HL-60/S4 treated with phorbol 12-myristate 13-acetate at 8.2 ng/mL for 4 days and 3 days (cell line): ENCODE results near the gene FIG4.
"Not testable (repeated sequence)": the region's sequence is repeated elsewhere in the genome, so short reads cannot be mapped to it uniquely, and the experiment has no call there.

Experiments
- in situ Hi-C: fragments of 300-500 bp; cut with MboI; formaldehyde crosslinking; loops from 2 replicates; pipeline ENCODE4 v1.15.0; 2022; ENCODE audit warnings: low sequenced_read_pairs

Gene FIG4

GRCh38 chr6:109840796-109841195 is 149.7 kb downstream of the FIG4 start:
- in situ Hi-C loops, result no loop called here

- in situ Hi-C loops, result no loop called here
These were observed 150.8 kb downstream of the FIG4 start for GRCh38 chr6:109841869-109842268.

GRCh38 chr6:109852713-109853112 is 161.6 kb downstream of the FIG4 start:
- in situ Hi-C loops, result no loop called here

GRCh38 chr6:109853426-109853825 is 162.3 kb downstream of the FIG4 start:
- in situ Hi-C loops, result no loop called here

GRCh38 chr6:109853951-109854350 is 162.9 kb downstream of the FIG4 start:
- in situ Hi-C loops, result no loop called here

- in situ Hi-C loops, result no loop called here
These were observed 163.6 kb downstream of the FIG4 start for GRCh38 chr6:109854541-109855308.

GRCh38 chr6:109855476-109856040 is 164.5 kb downstream of the FIG4 start:
- in situ Hi-C loops, result not testable (repeated sequence)

- in situ Hi-C loops, result no loop called here
These were observed 170.8 kb downstream of the FIG4 start for GRCh38 chr6:109861946-109862345.

GRCh38 chr6:109864050-109864449 is 173.0 kb downstream of the FIG4 start:
- in situ Hi-C loops, result no loop called here

- in situ Hi-C loops, result no loop called here
These were observed 174.9 kb downstream of the FIG4 start for GRCh38 chr6:109865968-109866367.

- in situ Hi-C loops, result no loop called here
These were observed 176.2 kb downstream of the FIG4 start for GRCh38 chr6:109867009-109867969.

GRCh38 chr6:109867970-109868358 is 176.9 kb downstream of the FIG4 start:
- in situ Hi-C loops, result no loop called here

- in situ Hi-C loops, result not testable (repeated sequence)
These were observed 178.4 kb downstream of the FIG4 start for GRCh38 chr6:109869398-109870088.

GRCh38 chr6:109870089-109870410 is 179.0 kb downstream of the FIG4 start:
- in situ Hi-C loops, result no loop called here

- in situ Hi-C loops, result no loop called here
These were observed 181.5 kb downstream of the FIG4 start for GRCh38 chr6:109872549-109872948.

GRCh38 chr6:109872968-109873545 is 182.0 kb downstream of the FIG4 start:
- in situ Hi-C loops, result no loop called here

- in situ Hi-C loops, result no loop called here
These were observed 183.0 kb downstream of the FIG4 start for GRCh38 chr6:109874086-109874485.

- in situ Hi-C loops, result no loop called here
These were observed 183.5 kb downstream of the FIG4 start for GRCh38 chr6:109874621-109875020.
